ENCODE measurements around the gene NFX1. TPM values are rescaled to one million over a fixed set of nuclear protein-coding genes. Genes with fewer than 3 reads are reported as not detected.

Gene NFX1
- 10 to 100 TPM; 37.0 to 75.4 (median 54.1) TPM for total RNA-seq

- WGBS, 2 donors = 1% methylated on average over 19 to 60 of the region's 63 CpGs
- Histone ChIP-seq H3K9me3 (peaks cover 0 to 3% (median 0%) of the 10 kb centered on the region in 4 donors), H3K4me3 (peak within 1 kb of the TSS; percentile 74 to 81 (median 78)), H3K36me3 (peaks cover 3 to 24% (median 6%) of the 10 kb centered on the region in 4 donors), H3K27ac (peak within 1 kb of the TSS; percentile 97 to 100 (median 100)), H3K4me1 (peaks cover 23 to 65% (median 36%) of the 10 kb centered on the region in 4 donors), H3K27me3 (no peaks in the 10 kb centered on the region)
- ATAC-seq (ENCODE audit: low FRiP score in 2 of 2) (peak; percentile 95 to 96), DNase-seq (peak; percentile 98)
- TF ChIP-seq POLR2A (IDR thresholded peaks at IDR 0.05) = peak; percentile 8 to 98 (median 74)
- TF ChIP-seq POLR2AphosphoS5 (IDR thresholded peaks at IDR 0.05) = peak; percentile 97 to 99
- peak in 2 of 4 donors; percentile 2 to 90 for TF ChIP-seq EP300 (IDR thresholded peaks at IDR 0.05)
- TF ChIP-seq CTCF (IDR thresholded peaks at IDR 0.05) = peak in 2 of 6 experiments; percentile 6 to 14
These were observed at the start of gene NFX1 for GRCh38 chr9:33290247-33291030. TSS of gene NFX1 (plus strand) at chr9:33290516. CDS start at chr9:33290573, 57 bp downstream.

GRCh38 chr9:33241298-33241697 is 49.0 kb upstream of the NFX1 start:
- WGBS, 2 donors = 75 to 77% methylated on average over 5 of the region's 5 CpGs

GRCh38 chr9:33242609-33243134 is 47.6 kb upstream of the NFX1 start:
- H3K27me3 ChIP-seq = no peaks in the 10 kb centered on the region
- H3K9me3 ChIP-seq = no peaks in the 10 kb centered on the region
- TF ChIP-seq EP300 (IDR thresholded peaks at IDR 0.05) (no peak), POLR2A (IDR thresholded peaks at IDR 0.05) (no peak), CTCF (IDR thresholded peaks at IDR 0.05) (no peak), POLR2AphosphoS5 (IDR thresholded peaks at IDR 0.05) (no peak)
- WGBS, 2 donors = 68 to 73% methylated on average over 6 of the region's 6 CpGs
- H3K4me3 ChIP-seq = no peak overlapping the region
- DNase-seq (no peak), ATAC-seq (ENCODE audit: low FRiP score in 2 of 2) (no peak)
- no peak overlapping the region for H3K27ac ChIP-seq
- H3K4me1 ChIP-seq = no peaks in the 10 kb centered on the region
- H3K36me3 ChIP-seq = no peaks in the 10 kb centered on the region

More at GRCh38 chr9:33241298-33241697, 49.0 kb upstream of the NFX1 start:
- H3K4me3 ChIP-seq = no peak overlapping the region
- no peaks in the 10 kb centered on the region for H3K27me3 ChIP-seq
- H3K36me3 ChIP-seq = no peaks in the 10 kb centered on the region
- no peaks in the 10 kb centered on the region for H3K9me3 ChIP-seq
- H3K4me1 ChIP-seq = no peaks in the 10 kb centered on the region
- TF ChIP-seq CTCF (IDR thresholded peaks at IDR 0.05) = no peak
- no peak for TF ChIP-seq EP300 (IDR thresholded peaks at IDR 0.05)
- TF ChIP-seq POLR2AphosphoS5 (IDR thresholded peaks at IDR 0.05) = no peak
- no peak for TF ChIP-seq POLR2A (IDR thresholded peaks at IDR 0.05)
- ATAC-seq (ENCODE audit: low FRiP score in 2 of 2) (no peak), DNase-seq (no peak)
- H3K27ac ChIP-seq = no peak overlapping the region

GRCh38 chr9:33244137-33244784 is 46.1 kb upstream of the NFX1 start:
- peaks cover 0 to 6% (median 0%) of the 10 kb centered on the region in 4 donors for H3K36me3 ChIP-seq
- no peak for DNase-seq
- no peaks in the 10 kb centered on the region for H3K4me1 ChIP-seq
- no peaks in the 10 kb centered on the region for H3K9me3 ChIP-seq
- ATAC-seq (ENCODE audit: low FRiP score in 2 of 2) = no peak
- no peaks in the 10 kb centered on the region for H3K27me3 ChIP-seq
- 80 to 88% methylated on average over 8 to 9 of the region's 9 CpGs for WGBS, 2 donors
- TF ChIP-seq CTCF (IDR thresholded peaks at IDR 0.05) (no peak), EP300 (IDR thresholded peaks at IDR 0.05) (no peak), POLR2AphosphoS5 (IDR thresholded peaks at IDR 0.05) (no peak), POLR2A (IDR thresholded peaks at IDR 0.05) (no peak)
- no peak overlapping the region for H3K27ac ChIP-seq
- no peak overlapping the region for H3K4me3 ChIP-seq

All from upper lobe of left lung (tissue), 6 donors.